Muscle layer of duodenum (tissue), 2 donors: ENCODE results near the gene CLSTN3.

Experiments
- H3K27ac ChIP-seq: one replicate; pipeline ENCODE4 v1.7.0; 2013; ENCODE audit warnings: mild to moderate bottlenecking, low read length
- H3K27me3 ChIP-seq: one replicate; pipeline ENCODE4 v1.7.0; 2013; ENCODE audit warnings: low read depth, mild to moderate bottlenecking, control low read depth, low read length
- H3K36me3 ChIP-seq, 2 donors: one replicate each; pipeline ENCODE4 v1.7.0; 2013; ENCODE audit warnings: low read length in 2 of 2, control low read depth in 1 of 2, mild to moderate bottlenecking in 1 of 2; ENCODE audit not compliant: insufficient read depth in 2 of 2, control insufficient read depth in 1 of 2
- H3K4me1 ChIP-seq, 2 donors: one replicate each; pipeline ENCODE4 v1.7.0; 2013; ENCODE audit warnings: low read length in 2 of 2, mild to moderate bottlenecking in 2 of 2, control low read depth in 1 of 2, moderate library complexity in 1 of 2; ENCODE audit not compliant: insufficient read depth in 2 of 2, control insufficient read depth in 1 of 2
- H3K4me3 ChIP-seq, 2 donors: one replicate each; pipeline ENCODE4 v1.7.0; 2013; ENCODE audit warnings: low read length in 2 of 2, low read depth in 1 of 2, mild to moderate bottlenecking in 1 of 2
- H3K9me3 ChIP-seq, 2 donors: one replicate each; pipeline ENCODE4 v1.7.0; 2013; ENCODE audit warnings: low read length in 2 of 2, control low read depth in 1 of 2, mild to moderate bottlenecking in 1 of 2; ENCODE audit not compliant: control insufficient read depth in 1 of 2
- donor health status: healthy.

Gene CLSTN3

DNA sequence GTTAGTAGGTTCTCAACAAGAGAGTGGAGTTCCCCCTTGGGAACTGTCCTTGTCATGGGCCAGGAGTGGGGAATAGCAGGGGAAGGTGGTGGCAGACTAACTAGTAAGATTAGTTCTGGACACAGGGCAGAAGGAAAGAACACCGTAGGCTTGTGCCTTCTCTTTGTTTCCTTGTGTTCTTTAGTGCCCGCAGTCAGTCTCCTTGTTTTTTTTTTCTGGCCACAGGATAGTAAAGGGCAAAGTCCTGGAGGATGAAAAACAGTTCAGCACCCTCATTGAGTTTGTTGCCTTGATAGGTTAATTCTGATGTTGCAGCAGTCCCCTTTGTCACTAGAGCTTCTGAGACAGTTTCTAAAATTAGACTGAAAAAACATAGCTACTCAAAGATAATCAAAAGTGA is 67.7 kb downstream of the CLSTN3 start:
- Histone ChIP-seq H3K27me3 (no peaks in the 10 kb centered on the region), H3K9me3 (no peaks in the 10 kb centered on the region), H3K27ac (no peak overlapping the region), H3K4me1 (no peaks in the 10 kb centered on the region), H3K4me3 (no peak overlapping the region), H3K36me3 (peaks cover 15 to 35% of the 10 kb centered on the region in 2 donors)

DNA sequence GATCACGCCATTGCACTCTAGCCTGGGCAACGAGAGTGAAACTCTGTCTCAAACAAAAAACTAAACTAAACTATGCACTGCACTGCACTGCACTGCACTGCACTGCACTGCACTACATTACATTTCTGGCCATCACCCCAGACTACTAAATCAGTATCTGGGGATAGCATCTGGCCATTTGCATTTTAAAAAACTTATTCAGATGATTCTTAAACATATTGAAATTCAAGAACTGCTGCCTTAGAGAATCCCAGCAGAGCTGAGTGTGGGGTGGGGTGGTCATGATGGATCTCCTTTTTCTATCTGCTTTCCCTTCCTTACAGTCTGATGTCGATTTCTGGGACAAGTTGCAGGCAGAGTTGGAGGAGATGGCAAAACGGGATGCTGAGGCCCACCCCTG is 72.9 kb downstream of the CLSTN3 start:
- no peaks in the 10 kb centered on the region for H3K9me3 ChIP-seq
- no peaks in the 10 kb centered on the region for H3K4me1 ChIP-seq
- peaks cover 42 to 57% of the 10 kb centered on the region in 2 donors for H3K36me3 ChIP-seq
- no peak overlapping the region for H3K27ac ChIP-seq
- H3K4me3 ChIP-seq = no peak overlapping the region
- no peaks in the 10 kb centered on the region for H3K27me3 ChIP-seq

DNA sequence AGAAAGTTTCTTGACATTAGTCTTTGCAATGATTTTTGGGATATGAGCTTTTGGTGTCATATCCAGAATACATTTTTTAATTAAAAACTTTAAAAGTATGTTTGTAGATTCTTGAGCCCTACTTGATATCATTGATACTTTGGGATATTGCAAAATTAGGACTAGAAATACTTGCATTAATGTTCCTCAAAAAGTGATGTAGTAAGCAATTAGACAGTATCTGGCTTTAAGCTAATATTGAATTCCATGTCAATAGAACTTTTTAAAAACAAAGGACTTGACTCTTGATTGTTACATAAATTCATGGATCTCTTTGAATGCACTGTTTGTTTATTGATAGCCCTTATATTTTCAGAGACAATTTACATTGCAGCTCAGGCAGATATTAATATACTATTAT is 74.9 kb downstream of the CLSTN3 start:
- no peaks in the 10 kb centered on the region for H3K9me3 ChIP-seq
- peaks cover 58 to 73% of the 10 kb centered on the region in 2 donors for H3K36me3 ChIP-seq

DNA sequence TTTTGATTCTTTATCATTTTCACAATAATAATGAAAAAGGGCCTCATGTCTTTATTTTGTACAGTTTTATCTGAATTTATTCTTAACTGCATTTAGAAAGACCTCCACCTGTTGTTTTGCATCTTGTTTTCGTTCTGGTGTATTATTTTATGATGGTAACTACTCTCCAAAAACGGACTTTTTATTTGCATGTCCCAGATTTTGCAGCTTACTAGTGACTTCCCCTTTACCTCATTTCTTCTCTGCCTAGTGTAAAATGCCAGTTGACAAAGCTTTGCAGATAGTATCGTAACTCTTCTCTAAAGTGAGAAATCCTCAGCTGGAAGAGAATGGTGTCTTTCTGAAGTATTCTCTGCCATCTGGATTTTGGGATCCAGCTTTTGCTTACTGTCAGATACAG is 76.5 kb downstream of the CLSTN3 start:
- Histone ChIP-seq H3K9me3 (peaks cover 0 to 9% of the 10 kb centered on the region in 2 donors), H3K36me3 (peaks cover 65 to 80% of the 10 kb centered on the region in 2 donors), H3K4me1 (no peaks in the 10 kb centered on the region), H3K4me3 (no peak overlapping the region), H3K27me3 (no peaks in the 10 kb centered on the region), H3K27ac (no peak overlapping the region)

More for the DNA sequence above, 74.9 kb downstream of the CLSTN3 start:
- H3K27ac ChIP-seq = no peak overlapping the region
- no peaks in the 10 kb centered on the region for H3K27me3 ChIP-seq
- no peak overlapping the region for H3K4me3 ChIP-seq
- no peaks in the 10 kb centered on the region for H3K4me1 ChIP-seq

DNA sequence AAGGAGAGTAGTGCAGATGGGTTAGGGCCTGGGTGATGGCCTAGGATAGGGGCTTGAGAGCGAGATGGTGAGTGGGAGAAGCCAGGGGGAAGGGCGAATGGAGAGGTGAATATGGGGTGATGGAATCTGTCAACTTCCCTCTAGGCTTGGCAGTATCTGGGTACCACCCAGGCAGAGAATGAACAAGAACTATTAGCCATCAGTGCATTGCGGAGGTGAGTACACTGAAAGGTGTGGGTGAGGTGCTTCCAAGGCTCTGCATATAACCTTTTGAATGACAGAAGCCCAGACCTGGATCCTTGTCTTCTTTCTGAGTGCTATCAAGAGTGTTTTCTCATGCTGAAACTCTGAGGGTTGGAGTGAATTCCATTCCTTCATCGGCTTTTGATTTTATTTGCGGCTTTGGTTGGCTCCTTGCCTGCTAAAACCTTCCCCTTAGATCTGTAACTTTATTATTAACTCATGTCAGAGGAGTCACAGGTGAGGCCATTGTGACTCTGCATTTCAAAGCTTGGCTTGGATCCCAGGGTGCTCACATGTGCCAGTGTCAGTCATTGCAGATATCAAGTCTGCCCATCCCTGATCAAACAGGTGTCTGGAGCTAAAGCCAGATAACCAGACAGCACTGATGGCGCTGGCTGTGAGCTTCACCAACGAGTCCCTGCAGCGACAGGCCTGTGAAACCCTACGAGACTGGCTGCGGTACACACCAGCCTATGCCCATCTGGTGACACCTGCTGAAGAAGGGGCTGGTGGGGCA is 77.9 kb downstream of the CLSTN3 start:
- Histone ChIP-seq H3K4me1 (no peaks in the 10 kb centered on the region), H3K4me3 (no peak overlapping the region), H3K27ac (no peak overlapping the region), H3K27me3 (no peaks in the 10 kb centered on the region), H3K36me3 (peaks cover 59 to 78% of the 10 kb centered on the region in 2 donors), H3K9me3 (peaks cover 0 to 13% of the 10 kb centered on the region in 2 donors)
